Measurements from ENCODE around the gene UBE2E2.

The UBE2E2 gene

GRCh38 chr3:23387286-23387918, 184.3 kb downstream of the UBE2E2 start:
- TF ChIP-seq ZNF146 (tag by site-specific recombination; IDR thresholded peaks at IDR 0.05) (no peak), ZXDB (tag by site-specific recombination; IDR thresholded peaks at IDR 0.05) (0 out of 2 replicates have a peak, but pooled peaks have one; percentile 14), ZNF423 (tag by site-specific recombination; IDR thresholded peaks at IDR 0.05) (no peak), INSM2 (tag by site-specific recombination; IDR thresholded peaks at IDR 0.05) (peak; percentile 50; the same call in 1 of the 2 replicates), ZNF843 (tag by site-specific recombination; IDR thresholded peaks at IDR 0.05) (peak; percentile 73), FEZF1 (tag by site-specific recombination; IDR thresholded peaks at IDR 0.05) (peak; percentile 70), IKZF3 (tag by site-specific recombination; IDR thresholded peaks at IDR 0.05) (0 out of 2 replicates have a peak, but pooled peaks have one; percentile 33), ZNF792 (tag by site-specific recombination; IDR thresholded peaks at IDR 0.05) (no peak), GFI1B (tag by site-specific recombination; IDR thresholded peaks at IDR 0.05) (0 out of 2 replicates have a peak, but pooled peaks have one; percentile 25), ZNF426 (tag by site-specific recombination; IDR thresholded peaks at IDR 0.05) (no peak), ZNF548 (tag by site-specific recombination; IDR thresholded peaks at IDR 0.05) (no peak), OSR2 (tag by site-specific recombination; IDR thresholded peaks at IDR 0.05) (peak; percentile 69), GLI2 (tag by site-specific recombination; IDR thresholded peaks at IDR 0.05; ENCODE audit: borderline replicate concordance, low read depth) (0 out of 2 replicates have a peak, but pooled peaks have one; percentile 35), ZNF184 (tag by site-specific recombination; IDR thresholded peaks at IDR 0.05) (no peak), ZNF18 (tag by site-specific recombination; IDR thresholded peaks at IDR 0.05) (peak; percentile 43; the same call in 1 of the 2 replicates), PRDM6 (tag by site-specific recombination; IDR thresholded peaks at IDR 0.05) (peak; percentile 88), ZNF157 (tag by site-specific recombination; IDR thresholded peaks at IDR 0.05) (no peak)
- Histone ChIP-seq H3K4me3 (ENCODE audit: low read depth, low read length) (no peak overlapping the region), H3K4me1 (ENCODE audit: control insufficient read depth, insufficient read depth, low read length) (peaks cover 13% of the 10 kb centered on the region; the same call in 1 of the 2 replicates), H3K36me3 (ENCODE audit: control insufficient read depth in 2 of 2, insufficient read depth in 1 of 2, low read length in 2 of 2) (no peaks in the 10 kb centered on the region), H3K9me3 (ENCODE audit: control insufficient read depth, insufficient read depth, low read depth, low read length) (no peaks in the 10 kb centered on the region), H3K27ac (ENCODE audit: extremely low read depth, low read depth, low read length) (no peak overlapping the region)
- ChIA-PET CTCF (no interaction called here), POLR2A (no interaction called here)

- no peak overlapping the region for H3K4me3 ChIP-seq (ENCODE audit: low read depth, low read length)
Observed at GRCh38 chr3:23389089-23389488, 186.0 kb downstream of the UBE2E2 start.

More at GRCh38 chr3:23389089-23389488, 186.0 kb downstream of the UBE2E2 start:
- ChIA-PET POLR2A (no interaction called here), CTCF (interaction anchor here (0.6 kb wide), 1 partner anchor 123 kb away, joined by 3 read pairs; no protein-coding TSS in a partner anchor)
- Histone ChIP-seq H3K9me3 (ENCODE audit: control insufficient read depth, insufficient read depth, low read depth, low read length) (no peaks in the 10 kb centered on the region), H3K36me3 (ENCODE audit: control insufficient read depth in 2 of 2, insufficient read depth in 1 of 2, low read length in 2 of 2) (no peaks in the 10 kb centered on the region), H3K4me1 (ENCODE audit: control insufficient read depth, insufficient read depth, low read length) (peaks cover 13% of the 10 kb centered on the region; the same call in 1 of the 2 replicates), H3K27ac (ENCODE audit: extremely low read depth, low read depth, low read length) (no peak overlapping the region)
- no peak for TF ChIP-seq RBAK (tag by site-specific recombination; IDR thresholded peaks at IDR 0.05)
- no peak for TF ChIP-seq ZBTB26 (tag by site-specific recombination; optimal IDR thresholded peaks at IDR 0.05)
- no peak for TF ChIP-seq ZNF561 (tag by site-specific recombination; IDR thresholded peaks at IDR 0.05; ENCODE audit: borderline replicate concordance)
- no peak for TF ChIP-seq GLIS1 (tag by site-specific recombination; IDR thresholded peaks at IDR 0.05)
- TF ChIP-seq ZNF792 (tag by site-specific recombination; IDR thresholded peaks at IDR 0.05), result no peak
- TF ChIP-seq MZF1 (tag by site-specific recombination; IDR thresholded peaks at IDR 0.05; ENCODE audit: borderline replicate concordance), result no peak
- TF ChIP-seq GFI1B (tag by site-specific recombination; IDR thresholded peaks at IDR 0.05), result no peak
- peak; percentile 13; the same call in 1 of the 2 replicates for TF ChIP-seq OSR2 (tag by site-specific recombination; IDR thresholded peaks at IDR 0.05)

All from HEK293 (cell line).